GM21381 (cell line): ENCODE data around the gene UBE2G1.

Source experiments
- ATAC-seq: cut with Tn5 transposase; IDR thresholded peaks from one replicate; pipeline ENCODE4 v1.9.1; 2021; ENCODE audit warnings: mild to moderate bottlenecking, moderate library complexity; ENCODE audit not compliant: unreplicated experiment

UBE2G1 gene

GRCh38 chr17:4309897-4310296, 56.6 kb downstream of the UBE2G1 start:
- ATAC-seq: no peak

GRCh38 chr17:4307179-4307930, 59.1 kb downstream of the UBE2G1 start:
- no peak for ATAC-seq

GRCh38 chr17:4305224-4305623, 61.3 kb downstream of the UBE2G1 start:
- ATAC-seq: no peak

GRCh38 chr17:4304417-4305027, 62.0 kb downstream of the UBE2G1 start:
- no peak for ATAC-seq

GRCh38 chr17:4301066-4301465, 65.4 kb downstream of the UBE2G1 start:
- ATAC-seq: no peak

- ATAC-seq: no peak
Observed at GRCh38 chr17:4297351-4297750, 69.1 kb downstream of the UBE2G1 start.

GRCh38 chr17:4295686-4296085, 70.8 kb downstream of the UBE2G1 start:
- ATAC-seq: no peak

GRCh38 chr17:4293572-4293971, 72.9 kb downstream of the UBE2G1 start:
- no peak for ATAC-seq

GRCh38 chr17:4287710-4288109, 78.8 kb downstream of the UBE2G1 start:
- ATAC-seq: no peak

- no peak for ATAC-seq
Observed at GRCh38 chr17:4276514-4276913, 90.0 kb downstream of the UBE2G1 start.

GRCh38 chr17:4272972-4273368, 93.5 kb downstream of the UBE2G1 start:
- no peak for ATAC-seq

- ATAC-seq: no peak
Observed at GRCh38 chr17:4272213-4272971, 94.1 kb downstream of the UBE2G1 start.

GRCh38 chr17:4270736-4271135, 95.7 kb downstream of the UBE2G1 start:
- ATAC-seq: no peak

- no peak for ATAC-seq
Observed at GRCh38 chr17:4269915-4270314, 96.6 kb downstream of the UBE2G1 start.

GRCh38 chr17:4267402-4267801, 99.1 kb downstream of the UBE2G1 start:
- ATAC-seq: no peak

- no peak for ATAC-seq
Observed at GRCh38 chr17:4266550-4266949, 99.9 kb downstream of the UBE2G1 start.

GRCh38 chr17:4263282-4264215, 102.9 kb downstream of the UBE2G1 start, which contains the start of gene ANKFY1:
Gene ANKFY1, minus strand, starts transcription at chr17:4263979. Its CDS starts 38 bp downstream, at chr17:4263941.
- peak; percentile 84 for ATAC-seq

GRCh38 chr17:4262703-4263102, 103.8 kb downstream of the UBE2G1 start:
- no peak for ATAC-seq

GRCh38 chr17:4261452-4261851, 105.0 kb downstream of the UBE2G1 start:
- ATAC-seq: no peak

GRCh38 chr17:4258867-4259266, 107.6 kb downstream of the UBE2G1 start:
- ATAC-seq: no peak

GRCh38 chr17:4256952-4257351, 109.5 kb downstream of the UBE2G1 start:
- no peak for ATAC-seq
